ENCODE results near the gene KRAS.
A peak's percentile ranks its signal among the peaks of the same experiment; 100 is the strongest.

KRAS gene

DNA sequence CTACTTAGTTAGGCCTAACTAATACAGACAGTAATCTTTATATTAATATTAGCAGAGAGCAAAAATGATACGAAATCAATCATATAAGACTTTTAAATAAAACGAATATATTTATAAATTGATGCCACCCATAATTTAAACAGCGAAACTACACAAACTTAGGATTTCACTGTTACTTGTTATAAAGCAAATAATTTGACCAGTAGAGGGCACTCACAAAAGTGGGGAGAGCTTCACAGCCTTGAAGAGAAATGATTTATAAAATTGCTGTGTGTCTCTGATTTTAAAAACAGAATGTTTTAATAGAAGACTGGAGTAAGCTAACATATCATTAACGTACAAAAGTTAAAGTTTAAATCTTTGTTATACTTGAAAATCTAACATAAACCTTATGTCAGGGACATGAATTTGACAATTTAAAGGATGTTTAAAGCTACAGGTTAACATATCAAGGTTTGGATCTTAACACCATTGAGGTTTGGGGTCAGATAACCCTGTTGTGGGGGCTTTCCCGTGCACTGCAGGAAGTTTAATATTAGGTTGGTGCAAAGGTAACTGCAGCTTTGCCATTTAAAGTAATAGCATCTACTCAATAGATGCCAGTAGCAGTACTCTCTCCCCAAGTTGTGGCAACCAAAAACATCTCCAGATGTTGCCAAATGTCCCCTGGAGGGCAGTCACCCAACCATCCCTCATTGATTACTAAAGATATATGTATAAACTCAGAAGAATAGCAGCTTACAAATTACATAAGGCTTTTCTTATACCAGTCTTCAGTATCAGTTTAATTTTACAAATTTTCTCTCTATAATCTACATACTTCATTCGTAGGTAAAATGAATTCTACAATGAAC is 9.3 kb downstream of the KRAS start:
- H3K9me3 ChIP-seq (ENCODE audit: control insufficient read depth, low read length): no peaks in the 10 kb centered on the region
- H3K36me3 ChIP-seq (ENCODE audit: control insufficient read depth, insufficient read depth, low read length, severe bottlenecking): peaks cover 19% of the 10 kb centered on the region
- no peaks in the 10 kb centered on the region for H3K27me3 ChIP-seq (replicated peaks; ENCODE audit: control insufficient read depth, insufficient read depth, low read length)
- peak; percentile 91 for DNase-seq (ENCODE audit: low read depth)
- H3K4me1 ChIP-seq (ENCODE audit: control insufficient read depth, insufficient read depth, low read length): peaks cover 8% of the 10 kb centered on the region
- no peak overlapping the region for H3K4me3 ChIP-seq (ENCODE audit: low read length)
- peak overlapping the region; percentile 38 for H3K9ac ChIP-seq (ENCODE audit: low read length)

DNA sequence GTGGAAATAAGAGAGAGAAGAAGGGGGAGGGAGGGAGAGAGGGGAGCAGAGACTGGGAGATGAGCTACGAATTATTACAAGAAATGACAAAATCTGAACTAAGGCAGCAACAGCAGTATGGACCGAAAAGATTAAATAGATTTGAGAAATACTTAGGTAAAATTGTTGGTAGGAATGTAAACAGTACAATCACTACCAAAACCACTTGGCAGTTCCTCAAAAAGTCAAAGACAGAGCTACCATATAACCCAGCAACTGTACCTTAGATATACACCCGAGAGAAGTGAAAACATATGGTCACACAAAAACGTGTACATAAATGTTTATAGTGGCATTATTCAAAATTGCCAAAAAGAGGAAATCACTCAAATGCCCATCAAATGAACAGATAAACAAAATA is 14.1 kb downstream of the KRAS start:
- Histone ChIP-seq H3K9me3 (ENCODE audit: control insufficient read depth, low read length) (no peaks in the 10 kb centered on the region), H3K4me3 (ENCODE audit: low read length) (peak overlapping the region; percentile 18), H3K9ac (ENCODE audit: low read length) (no peak overlapping the region), H3K27me3 (replicated peaks; ENCODE audit: control insufficient read depth, insufficient read depth, low read length) (no peaks in the 10 kb centered on the region), H3K4me1 (ENCODE audit: control insufficient read depth, insufficient read depth, low read length) (peaks cover 17% of the 10 kb centered on the region), H3K36me3 (ENCODE audit: control insufficient read depth, insufficient read depth, low read length, severe bottlenecking) (peaks cover 18% of the 10 kb centered on the region)
- no peak for DNase-seq (ENCODE audit: low read depth)

DNA sequence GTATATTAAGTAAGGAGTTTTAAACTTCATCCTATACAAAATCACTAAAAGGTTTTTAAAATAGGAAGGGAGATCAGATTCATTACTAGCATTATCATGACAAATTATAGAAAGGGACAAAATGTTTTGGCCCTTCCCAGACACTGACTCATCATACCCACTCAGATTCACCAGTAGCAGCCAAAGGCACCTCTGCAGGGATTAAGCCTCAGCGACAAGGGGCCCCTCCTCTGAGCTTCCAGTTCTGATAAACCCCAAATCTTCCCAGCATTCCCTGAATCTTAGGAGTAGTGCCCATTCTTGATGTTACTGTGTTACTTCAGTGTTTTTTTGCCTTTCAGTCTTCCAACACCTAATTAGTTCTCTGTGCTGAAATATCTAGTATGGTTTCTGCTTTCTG is 14.5 kb downstream of the KRAS start:
- H3K4me1 ChIP-seq (ENCODE audit: control insufficient read depth, insufficient read depth, low read length): peaks cover 13% of the 10 kb centered on the region
- H3K9ac ChIP-seq (ENCODE audit: low read length): no peak overlapping the region
- H3K36me3 ChIP-seq (ENCODE audit: control insufficient read depth, insufficient read depth, low read length, severe bottlenecking): peaks cover 18% of the 10 kb centered on the region
- peak overlapping the region; percentile 18 for H3K4me3 ChIP-seq (ENCODE audit: low read length)
- H3K27me3 ChIP-seq (replicated peaks; ENCODE audit: control insufficient read depth, insufficient read depth, low read length): no peaks in the 10 kb centered on the region
- no peaks in the 10 kb centered on the region for H3K9me3 ChIP-seq (ENCODE audit: control insufficient read depth, low read length)
- DNase-seq (ENCODE audit: low read depth): peak; percentile 50

DNA sequence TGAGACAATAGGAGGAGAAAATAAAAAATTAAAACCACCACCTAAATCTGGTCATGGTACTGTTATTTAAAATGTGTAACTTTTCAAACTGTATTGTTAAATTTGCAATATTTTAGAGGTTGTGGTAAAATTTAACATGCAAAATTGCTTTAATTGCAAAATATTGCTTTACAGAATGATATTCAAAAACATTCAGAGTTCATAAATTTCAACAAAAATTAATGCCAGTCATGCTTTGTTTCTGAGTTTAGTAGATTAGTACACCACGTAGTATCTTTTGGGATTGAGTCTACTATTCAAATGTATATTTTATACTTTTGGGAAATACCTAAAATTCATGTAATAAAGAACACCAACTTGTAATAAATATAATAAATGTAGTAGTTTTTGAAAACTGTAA is 37.4 kb downstream of the KRAS start:
- Histone ChIP-seq H3K9ac (ENCODE audit: low read length) (no peak overlapping the region), H3K4me1 (ENCODE audit: control insufficient read depth, insufficient read depth, low read length) (no peaks in the 10 kb centered on the region), H3K9me3 (ENCODE audit: control insufficient read depth, low read length) (no peaks in the 10 kb centered on the region), H3K36me3 (ENCODE audit: control insufficient read depth, insufficient read depth, low read length, severe bottlenecking) (peaks cover 23% of the 10 kb centered on the region), H3K4me3 (ENCODE audit: low read length) (no peak overlapping the region), H3K27me3 (replicated peaks; ENCODE audit: control insufficient read depth, insufficient read depth, low read length) (no peaks in the 10 kb centered on the region)
- no peak for DNase-seq (ENCODE audit: low read depth)

DNA sequence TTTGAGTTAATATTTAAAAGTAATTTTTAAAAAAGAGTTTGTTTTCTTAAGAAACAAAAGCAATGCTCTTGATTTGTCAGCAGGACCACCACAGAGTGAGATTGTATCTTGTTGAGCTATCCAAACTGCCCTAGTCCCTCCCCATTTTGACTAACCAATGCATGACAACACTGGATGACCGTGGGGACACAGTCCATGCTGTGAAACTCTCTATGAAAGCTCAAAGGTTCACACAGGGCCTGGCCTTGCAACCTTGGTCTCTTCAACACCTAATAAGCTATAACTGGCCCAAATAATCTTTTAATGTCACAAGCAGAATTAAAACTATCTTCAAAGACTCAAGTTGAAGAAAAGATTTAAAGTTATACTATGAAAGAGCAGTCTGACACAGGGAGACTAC is 42.2 kb downstream of the KRAS start:
- Histone ChIP-seq H3K27me3 (replicated peaks; ENCODE audit: control insufficient read depth, insufficient read depth, low read length) (no peaks in the 10 kb centered on the region), H3K4me3 (ENCODE audit: low read length) (no peak overlapping the region), H3K36me3 (ENCODE audit: control insufficient read depth, insufficient read depth, low read length, severe bottlenecking) (peaks cover 42% of the 10 kb centered on the region), H3K9me3 (ENCODE audit: control insufficient read depth, low read length) (no peaks in the 10 kb centered on the region), H3K9ac (ENCODE audit: low read length) (no peak overlapping the region), H3K4me1 (ENCODE audit: control insufficient read depth, insufficient read depth, low read length) (no peaks in the 10 kb centered on the region)
- DNase-seq (ENCODE audit: low read depth): no peak

DNA sequence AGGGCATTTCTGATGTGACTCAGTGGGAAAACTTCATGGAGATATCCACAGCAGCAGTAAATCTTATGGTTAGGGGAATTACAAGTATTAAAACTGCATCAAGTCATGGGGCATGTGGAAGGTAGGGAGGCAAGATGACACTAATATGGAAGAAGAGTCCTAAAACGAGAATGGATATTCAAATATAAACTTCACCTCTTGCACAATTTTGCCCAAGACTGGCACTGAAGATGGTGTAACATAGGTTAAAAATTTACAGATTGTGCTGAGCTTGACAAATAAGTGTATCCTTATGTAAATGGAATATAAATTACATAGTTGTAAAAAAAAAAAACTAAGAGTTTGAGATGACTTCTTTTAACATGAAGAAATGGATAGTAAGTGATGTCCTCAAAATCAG is 42.9 kb downstream of the KRAS start:
- Histone ChIP-seq H3K4me3 (ENCODE audit: low read length) (no peak overlapping the region), H3K9me3 (ENCODE audit: control insufficient read depth, low read length) (no peaks in the 10 kb centered on the region), H3K9ac (ENCODE audit: low read length) (no peak overlapping the region), H3K4me1 (ENCODE audit: control insufficient read depth, insufficient read depth, low read length) (no peaks in the 10 kb centered on the region), H3K27me3 (replicated peaks; ENCODE audit: control insufficient read depth, insufficient read depth, low read length) (no peaks in the 10 kb centered on the region), H3K36me3 (ENCODE audit: control insufficient read depth, insufficient read depth, low read length, severe bottlenecking) (peaks cover 42% of the 10 kb centered on the region)
- no peak for DNase-seq (ENCODE audit: low read depth)

DNA sequence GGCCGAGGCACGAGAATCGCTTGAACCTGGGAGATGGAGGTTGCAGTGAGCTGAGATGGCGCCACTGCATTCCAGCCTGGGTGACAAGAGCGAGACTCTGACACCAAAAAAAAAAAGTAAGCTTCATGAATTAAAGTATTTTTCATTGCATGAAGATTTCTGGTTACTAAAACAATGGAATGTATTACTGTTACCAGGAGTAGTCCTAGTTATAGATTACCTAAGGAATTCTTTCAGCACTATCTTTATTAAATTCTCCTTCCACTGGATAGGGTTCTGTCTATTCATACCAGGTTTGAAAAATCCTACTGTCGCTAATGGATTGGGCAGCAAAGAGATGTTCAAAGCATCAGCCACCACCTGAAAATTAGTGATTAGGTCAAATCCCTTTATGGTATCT is 43.3 kb downstream of the KRAS start:
- H3K36me3 ChIP-seq (ENCODE audit: control insufficient read depth, insufficient read depth, low read length, severe bottlenecking): peaks cover 42% of the 10 kb centered on the region
- DNase-seq (ENCODE audit: low read depth): no peak
- no peaks in the 10 kb centered on the region for H3K9me3 ChIP-seq (ENCODE audit: control insufficient read depth, low read length)
- H3K9ac ChIP-seq (ENCODE audit: low read length): no peak overlapping the region
- no peak overlapping the region for H3K4me3 ChIP-seq (ENCODE audit: low read length)
- no peaks in the 10 kb centered on the region for H3K4me1 ChIP-seq (ENCODE audit: control insufficient read depth, insufficient read depth, low read length)
- H3K27me3 ChIP-seq (replicated peaks; ENCODE audit: control insufficient read depth, insufficient read depth, low read length): no peaks in the 10 kb centered on the region

DNA sequence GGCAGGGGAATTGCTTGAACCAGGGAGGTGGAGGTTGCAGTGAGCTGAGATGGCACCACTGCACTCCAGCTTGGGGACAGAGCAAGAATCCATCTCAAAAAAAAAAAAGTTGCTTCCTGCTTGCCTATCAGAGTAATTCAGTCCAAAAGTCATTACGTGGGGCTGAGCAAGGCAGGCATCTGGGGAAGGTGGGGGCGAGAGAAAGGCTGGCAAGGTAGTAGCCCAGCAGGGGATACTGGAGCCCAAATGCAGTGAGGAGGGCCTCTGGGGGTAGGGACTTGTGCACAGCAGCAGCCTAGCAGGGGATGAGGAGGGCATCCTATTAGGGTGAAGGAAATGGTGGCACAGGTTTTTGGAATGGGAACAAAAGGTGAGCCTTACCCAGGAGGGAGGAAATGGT is 48.6 kb downstream of the KRAS start:
- Histone ChIP-seq H3K9me3 (ENCODE audit: control insufficient read depth, low read length) (no peaks in the 10 kb centered on the region), H3K9ac (ENCODE audit: low read length) (no peak overlapping the region), H3K4me3 (ENCODE audit: low read length) (no peak overlapping the region), H3K27me3 (replicated peaks; ENCODE audit: control insufficient read depth, insufficient read depth, low read length) (no peaks in the 10 kb centered on the region), H3K36me3 (ENCODE audit: control insufficient read depth, insufficient read depth, low read length, severe bottlenecking) (peaks cover 11% of the 10 kb centered on the region), H3K4me1 (ENCODE audit: control insufficient read depth, insufficient read depth, low read length) (peaks cover 5% of the 10 kb centered on the region)
- no peak for DNase-seq (ENCODE audit: low read depth)

DNA sequence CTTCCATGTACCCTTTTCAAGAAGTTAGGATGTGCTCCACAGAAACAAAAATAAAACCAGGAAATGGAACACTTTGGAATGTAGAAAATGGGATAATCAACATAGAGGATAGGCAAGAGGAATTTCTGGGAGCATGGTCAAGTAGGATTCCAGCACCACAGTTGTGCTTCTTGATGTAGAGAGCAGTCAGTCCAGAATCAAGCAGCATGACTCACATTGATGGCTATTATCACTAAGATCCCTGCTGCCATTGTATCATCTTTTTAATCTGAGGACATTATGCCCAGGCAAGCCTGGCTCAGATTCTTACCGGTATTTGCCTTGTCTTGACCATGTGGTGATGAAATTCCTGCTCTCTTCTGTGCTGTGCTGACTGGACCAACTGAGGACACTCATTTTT is 50.0 kb downstream of the KRAS start:
- Histone ChIP-seq H3K9me3 (ENCODE audit: control insufficient read depth, low read length) (no peaks in the 10 kb centered on the region), H3K4me1 (ENCODE audit: control insufficient read depth, insufficient read depth, low read length) (peaks cover 13% of the 10 kb centered on the region), H3K36me3 (ENCODE audit: control insufficient read depth, insufficient read depth, low read length, severe bottlenecking) (peaks cover 7% of the 10 kb centered on the region), H3K27me3 (replicated peaks; ENCODE audit: control insufficient read depth, insufficient read depth, low read length) (no peaks in the 10 kb centered on the region), H3K4me3 (ENCODE audit: low read length) (no peak overlapping the region), H3K9ac (ENCODE audit: low read length) (no peak overlapping the region)
- DNase-seq (ENCODE audit: low read depth): peak; percentile 39

DNA sequence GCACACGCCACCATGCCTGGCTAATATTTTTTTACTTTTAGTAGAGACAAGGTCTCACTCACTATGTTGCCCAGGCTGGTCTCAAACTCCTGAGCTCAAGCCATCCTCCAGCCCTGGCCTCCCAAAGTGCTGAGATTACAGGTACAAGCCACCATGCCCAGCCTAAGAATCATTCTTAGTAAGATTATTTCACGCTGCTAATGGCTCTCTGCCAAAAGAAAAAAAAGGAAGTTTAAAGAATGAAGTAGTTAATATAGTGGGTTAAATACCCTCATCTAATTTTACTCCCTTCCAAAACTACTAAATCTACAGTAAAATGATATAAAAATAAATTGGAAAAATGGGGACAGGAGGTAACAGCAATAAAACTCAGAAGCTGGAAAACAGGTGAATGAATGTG is 53.1 kb downstream of the KRAS start:
- H3K9me3 ChIP-seq (ENCODE audit: control insufficient read depth, low read length): no peaks in the 10 kb centered on the region
- DNase-seq (ENCODE audit: low read depth): no peak
- peaks cover 21% of the 10 kb centered on the region for H3K4me1 ChIP-seq (ENCODE audit: control insufficient read depth, insufficient read depth, low read length)
- H3K27me3 ChIP-seq (replicated peaks; ENCODE audit: control insufficient read depth, insufficient read depth, low read length): no peaks in the 10 kb centered on the region
- no peak overlapping the region for H3K4me3 ChIP-seq (ENCODE audit: low read length)
- H3K36me3 ChIP-seq (ENCODE audit: control insufficient read depth, insufficient read depth, low read length, severe bottlenecking): no peaks in the 10 kb centered on the region
- H3K9ac ChIP-seq (ENCODE audit: low read length): no peak overlapping the region

DNA sequence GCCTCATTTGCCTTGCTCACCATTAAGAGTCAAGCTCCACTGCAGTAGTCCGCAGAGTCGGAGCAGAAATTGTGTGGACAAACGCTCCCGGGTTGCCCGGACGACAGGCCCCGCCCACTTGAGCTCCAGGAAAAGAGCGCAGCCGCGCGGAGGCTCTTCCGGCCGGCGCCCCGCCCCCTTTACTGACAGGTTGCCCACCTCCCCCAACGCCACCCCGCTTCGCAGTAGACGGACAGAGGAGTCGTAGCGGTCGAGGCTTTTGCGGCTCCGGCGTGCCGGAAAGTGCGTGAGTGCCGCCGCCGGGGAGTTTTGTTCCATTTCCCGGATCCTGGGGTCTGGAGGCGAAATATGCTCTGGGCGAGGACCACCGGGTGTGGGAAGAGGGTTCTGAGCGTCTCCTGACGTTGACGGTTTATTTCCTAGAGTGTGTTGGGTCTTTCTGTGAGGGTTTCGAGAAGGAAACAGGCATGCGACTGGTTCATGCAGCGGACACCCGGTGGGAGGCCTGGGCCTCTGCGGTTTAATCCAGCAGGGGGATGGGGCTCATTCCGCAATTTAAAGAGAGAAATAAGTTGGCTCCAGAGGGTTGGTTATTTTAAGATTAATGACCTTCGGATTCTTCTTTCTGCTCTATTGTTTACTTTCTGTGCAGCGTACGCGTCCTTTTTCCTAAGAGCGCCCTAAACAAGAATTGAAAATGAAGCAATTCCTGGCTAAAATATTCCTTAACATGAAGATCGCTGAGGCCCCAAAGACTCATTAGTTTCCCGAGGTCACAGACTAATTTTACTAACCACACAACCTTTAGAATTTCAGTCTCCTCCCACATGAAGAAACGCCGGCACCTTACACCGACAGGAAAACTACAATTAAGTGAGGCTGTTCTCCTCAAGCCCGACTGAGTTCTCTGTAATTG is 55.4 kb downstream of the KRAS start, which contains the start of the genes DNAI7 and ETFRF1:
Gene DNAI7 (minus strand): TSS at position 105 of the 916 bp plus-strand sequence. CDS start 82 bp downstream, at position 23.
Gene ETFRF1 (plus strand): TSS at position 182 of the 916 bp plus-strand sequence. CDS start 8,720 bp downstream, outside the sequence.
- Histone ChIP-seq H3K4me1 (ENCODE audit: control insufficient read depth, insufficient read depth, low read length) (peaks cover 16% of the 10 kb centered on the region), H3K9ac (ENCODE audit: low read length) (peak within 1 kb of the TSS; percentile 94), H3K4me3 (ENCODE audit: low read length) (peak within 1 kb of the TSS; percentile 93), H3K9me3 (ENCODE audit: control insufficient read depth, low read length) (no peaks in the 10 kb centered on the region), H3K36me3 (ENCODE audit: control insufficient read depth, insufficient read depth, low read length, severe bottlenecking) (no peaks in the 10 kb centered on the region), H3K27me3 (replicated peaks; ENCODE audit: control insufficient read depth, insufficient read depth, low read length) (no peaks in the 10 kb centered on the region)
- peak; percentile 99 for DNase-seq (ENCODE audit: low read depth)
